Endothelial cell of umbilical vein (primary cell): Measurements from ENCODE around the gene SASH3. TPM values are rescaled to one million over a fixed set of nuclear protein-coding genes. Genes with fewer than 3 reads are reported as not detected.

Experiments
- Bru-seq: library from RNA; stranded (reverse); fragments of 400-500 nt; gene quantifications from one replicate; lab custom pipeline; 2021; lab: Mats Ljungman, UMichigan
- BruChase-seq, 2 experiments: library from RNA; stranded (reverse); fragments of 400-500 nt; gene quantifications; one replicate each; lab custom pipeline; 2021; lab: Mats Ljungman, UMichigan
- BruUV-seq: library from RNA; stranded (reverse); fragments of 400-500 nt; replicated peaks from 2 replicates; lab custom pipeline; 2021; lab: Mats Ljungman, UMichigan
- CTCF ChIA-PET: fragments of 300-600, 350-600 bp; sonication (Branson Sonifier 250); formaldehyde crosslinking; loops from one replicate; lab custom pipeline; 2021; ENCODE audit warnings: antibody characterized with exemption, inconsistent platforms; lab: Charles Lee
- POLR2A ChIA-PET: fragments of 300-600, 350-600 bp; sonication (Branson Sonifier 250); formaldehyde crosslinking; loops from one replicate; lab custom pipeline; 2021; ENCODE audit warnings: antibody characterized with exemption, inconsistent platforms; lab: Charles Lee
- DNase-seq: peaks from one replicate; pipeline ENCODE4 v3.0.0-alpha.2; 2011; ENCODE audit warnings: low read depth, low spot score
- FAIRE-seq: peaks from 2 replicates; lab custom pipeline; 2011; peaks lifted over from hg19 to GRCh38; lab: Jason Lieb, UNC
- H2AFZ ChIP-seq: 2 replicates; pipeline ENCODE4 v1.6.0; 2012; ENCODE audit warnings: low read depth, low read length, control low read depth, inconsistent platforms
- H3K27ac ChIP-seq: 2 replicates; pipeline ENCODE4 v1.5.1; 2011; ENCODE audit warnings: low read depth, mild to moderate bottlenecking, control low read depth, low read length, moderate library complexity; ENCODE audit not compliant: insufficient read depth
- H3K27me3 ChIP-seq, 2 experiments: 2 replicates each; pipeline versions ENCODE4 v1.6.0 to v1.6.1; 2011; ENCODE audit warnings: low read length in 2 of 2, mixed read lengths in 1 of 2; ENCODE audit not compliant: control insufficient read depth in 2 of 2, insufficient read depth in 2 of 2
- H3K36me3 ChIP-seq, 2 experiments: 2 replicates in 1 of 2; 3 replicates in 1 of 2; pipeline ENCODE4 v1.5.1; 2011; ENCODE audit warnings: low read length in 2 of 2, mild to moderate bottlenecking in 1 of 2, moderate library complexity in 1 of 2; ENCODE audit not compliant: control insufficient read depth in 2 of 2, insufficient read depth in 2 of 2; ENCODE audit errors: extremely low read depth in 1 of 2
- H3K4me1 ChIP-seq: 3 replicates; pipeline ENCODE4 v1.5.1; 2011; ENCODE audit warnings: mild to moderate bottlenecking, low read length; ENCODE audit not compliant: control insufficient read depth, insufficient read depth; ENCODE audit errors: extremely low read depth
- H3K4me2 ChIP-seq: 2 replicates; pipeline ENCODE4 v1.6.1; 2011; ENCODE audit warnings: low read length, control low read depth, mixed read lengths; ENCODE audit not compliant: insufficient read depth
- H3K4me3 ChIP-seq, 3 experiments: fragments of 200-600 bp in 1 of 3; sonication (generic), shearing (Covaris generic) in 1 of 3; replicated peaks in 1 of 3; 2 replicates each; pipeline ENCODE4 v1.5.1; 2011 to 2016; ENCODE audit warnings: control low read depth in 3 of 3, low read length in 3 of 3, mild to moderate bottlenecking in 2 of 3, inconsistent platforms in 1 of 3, low read depth in 1 of 3, moderate library complexity in 1 of 3; ENCODE audit not compliant: insufficient read depth in 1 of 3
- H3K79me2 ChIP-seq: 2 replicates; pipeline ENCODE4 v1.6.0; 2012; ENCODE audit warnings: low read length, inconsistent platforms; ENCODE audit not compliant: control insufficient read depth, insufficient read depth
- H3K9ac ChIP-seq: replicated peaks from 2 replicates; pipeline ENCODE3; 2011; ENCODE audit warnings: low read length, control low read depth; ENCODE audit not compliant: insufficient read depth; ENCODE audit errors: extremely low read depth
- H3K9me1 ChIP-seq: replicated peaks from 3 replicates; pipeline ENCODE4 v1.6.0; 2011; ENCODE audit warnings: mild to moderate bottlenecking, low read length; ENCODE audit not compliant: control insufficient read depth, insufficient read depth; ENCODE audit errors: extremely low read depth
- H3K9me3 ChIP-seq: replicated peaks from 2 replicates; pipeline ENCODE4 v1.5.1; 2012; ENCODE audit warnings: low read length, inconsistent platforms; ENCODE audit not compliant: control insufficient read depth, insufficient read depth
- H4K20me1 ChIP-seq: replicated peaks from 2 replicates; pipeline ENCODE3; 2011; ENCODE audit warnings: mild to moderate bottlenecking, low read length; ENCODE audit not compliant: control insufficient read depth, insufficient read depth; ENCODE audit errors: extremely low read depth
- CTCF ChIP-seq, 2 donors: IDR thresholded peaks; 1 replicate in 1 of 2; 2 replicates in 1 of 2; pipeline ENCODE4 v1.5.1; 2011; ENCODE audit warnings: low read length in 2 of 2, mild to moderate bottlenecking in 2 of 2, moderate library complexity in 2 of 2, control low read depth in 1 of 2, inconsistent platforms in 1 of 2, low read depth in 1 of 2; ENCODE audit not compliant: insufficient read depth in 1 of 2; ENCODE audit errors: extremely low read depth in 1 of 2
- EZH2 ChIP-seq: IDR thresholded peaks from 2 replicates; pipeline ENCODE4 v1.6.1; 2012; ENCODE audit warnings: borderline replicate concordance, low read depth, mild to moderate bottlenecking, moderate library complexity, low read length, inconsistent platforms; ENCODE audit not compliant: severe bottlenecking
- FOS ChIP-seq: IDR thresholded peaks from 2 replicates; pipeline ENCODE4 v1.6.1; 2011; ENCODE audit warnings: mild to moderate bottlenecking, low read length, moderate library complexity, borderline replicate concordance; ENCODE audit not compliant: insufficient read depth
- GATA2 ChIP-seq: IDR thresholded peaks from 2 replicates; pipeline ENCODE4 v1.7.0; 2011; ENCODE audit warnings: low read depth, mild to moderate bottlenecking, moderate library complexity, mixed read lengths, low read length; ENCODE audit not compliant: insufficient read length, insufficient read depth
- JUN ChIP-seq: IDR thresholded peaks from 2 replicates; pipeline ENCODE4 v1.6.1; 2011; ENCODE audit warnings: borderline replicate concordance, low read depth; ENCODE audit not compliant: insufficient read length, insufficient read depth
- MYC ChIP-seq: IDR thresholded peaks from one replicate; pipeline ENCODE4 v1.6.1; 2011; ENCODE audit warnings: mild to moderate bottlenecking, low read depth, low read length
- POLR2A ChIP-seq: IDR thresholded peaks from 2 replicates; pipeline ENCODE4 v1.6.1; 2012; ENCODE audit warnings: low read depth, mild to moderate bottlenecking, control low read depth, low read length
- POLR2AphosphoS5 ChIP-seq: IDR thresholded peaks from 2 replicates; pipeline ENCODE4 v1.6.1; 2012; ENCODE audit warnings: low read depth, mild to moderate bottlenecking, control low read depth, low read length, moderate library complexity; ENCODE audit not compliant: insufficient read depth
- dilution Hi-C: fragments of 300-500 bp; cut with MboI; formaldehyde crosslinking; loops from one replicate; pipeline ENCODE4 v1.15.0; 2019; ENCODE audit warnings: low sequenced_read_pairs; ENCODE audit not compliant: extremely low pct_ligation_motif_present
- intact Hi-C: fragments of 100-400 bp; cut with micrococcal nuclease; formaldehyde crosslinking; loops from one replicate; pipeline ENCODE4 v1.10.0; 2022
- long read RNA-seq: library from polyadenylated mRNA; stranded (forward); transcript quantifications from one replicate; pipeline ENCODE4 v2.0.0, GENCODE V29; 2021
- polyA minus RNA-seq, 3 experiments: library from RNA; depleted of rRNA, polyadenylated mRNA; stranded (reverse); fragments of >200 nt; gene quantifications; 1 replicate in 1 of 3; 2 replicates in 2 of 3; pipeline ENCODE4 v1.2.3, GENCODE V29; 2011
- polyA plus RNA-seq, 4 experiments: library from polyadenylated mRNA; depleted of rRNA in 3 of 4; stranded (reverse) in 3 of 4; unstranded in 1 of 4; fragments of >200 nt; gene quantifications; 2 replicates each; pipeline versions ENCODE4 v1.2.1 to v1.2.3, GENCODE V29; 2011 to 2012; ENCODE audit warnings: missing spikeins in 1 of 4
- total RNA-seq: library from RNA; stranded (reverse); gene quantifications from 2 replicates; pipeline ENCODE4 v1.2.3, GENCODE V29; 2021
- TF ChIP-seq, protein P1 (sequence below): IDR thresholded peaks from 2 replicates; pipeline ENCODE4 v1.6.1; 2011; ENCODE audit not compliant: insufficient read depth, insufficient read length

The SASH3 gene
- total RNA-seq (not detected in 2 replicates), polyA plus RNA-seq (not detected in 2 replicates), polyA minus RNA-seq (not detected in 2 replicates), Bru-seq, nascent RNA (not detected), BruChase-seq, experiment 1, labeled RNA remaining after a 6-hour chase (not detected), BruChase-seq, experiment 2, labeled RNA remaining after a 2-hour chase (not detected)
- not detected in 2 replicates for polyA plus RNA-seq (2011; cell fraction: cytosol; rRNA removed)
- not detected in 2 replicates for polyA plus RNA-seq (2011; cell fraction: nucleus; rRNA removed)
- polyA plus RNA-seq (2012): not detected in 2 replicates
- polyA minus RNA-seq (2011; cell fraction: cytosol; rRNA and poly(A)+ RNA removed): not detected
- polyA minus RNA-seq (2011; cell fraction: nucleus; rRNA and poly(A)+ RNA removed): not detected in 2 replicates
- long read RNA-seq: 0 reads

DNA sequence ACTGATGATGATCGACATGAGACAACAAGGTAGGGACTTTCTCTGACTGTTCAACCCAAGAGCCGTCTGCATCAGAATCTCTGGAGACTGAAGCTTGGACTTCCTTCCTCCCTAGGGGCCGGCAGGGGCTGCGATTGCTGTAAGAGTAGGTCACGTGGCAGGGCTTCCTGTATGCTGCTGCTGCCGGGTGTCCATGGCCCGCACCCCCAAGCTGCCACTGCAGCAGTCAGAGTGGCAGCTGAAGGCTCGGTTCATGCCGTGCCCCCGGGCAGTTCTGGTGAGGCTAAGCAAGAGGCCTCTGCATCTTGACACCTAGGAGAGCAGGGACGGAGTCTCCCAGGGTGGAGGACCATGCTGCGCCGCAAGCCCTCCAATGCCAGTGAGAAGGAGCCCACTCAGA lies at the start of gene SASH3:
SASH3 (plus strand) TSS at position 203 of the 400 bp plus-strand sequence; CDS start at position 352, 149 bp downstream.
- no peaks in the 10 kb centered on the region for H3K36me3 ChIP-seq
- H3K27me3 ChIP-seq: no peaks in the 10 kb centered on the region
- H3K9ac ChIP-seq: no peak within 1 kb of the TSS
- dilution Hi-C loops: no loop called here
- CTCF ChIA-PET: interaction anchor here (0.8 kb wide), 1 partner anchor 24 kb away, joined by 3 read pairs; no protein-coding TSS in a partner anchor
- TF ChIP-seq MYC (no peak), FOS (no peak), GATA2 (no peak), CTCF (IDR thresholded peaks at IDR 0.05; ENCODE audit: extremely low read depth in 1 of 2, insufficient read depth in 1 of 2, low read depth in 1 of 2, low read length in 2 of 2) (no peak), POLR2A (no peak), JUN (no peak), EZH2 (no peak), POLR2AphosphoS5 (no peak)
- TF ChIP-seq, protein P1, sequence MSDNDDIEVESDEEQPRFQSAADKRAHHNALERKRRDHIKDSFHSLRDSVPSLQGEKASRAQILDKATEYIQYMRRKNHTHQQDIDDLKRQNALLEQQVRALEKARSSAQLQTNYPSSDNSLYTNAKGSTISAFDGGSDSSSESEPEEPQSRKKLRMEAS: no peak
- DNase-seq (no peak), FAIRE-seq (no peak)
- H3K9me3 ChIP-seq: no peaks in the 10 kb centered on the region
- intact Hi-C loops: no loop called here
- no TSS peak for BruUV-seq
- H3K79me2 ChIP-seq: no peaks in the 10 kb centered on the region
- no peak within 1 kb of the TSS for H3K27ac ChIP-seq
- peaks cover 14% of the 10 kb centered on the region for H3K4me1 ChIP-seq
- H3K9me1 ChIP-seq: no peaks in the 10 kb centered on the region
- no peak within 1 kb of the TSS for H3K4me3 ChIP-seq
- no peaks in the 10 kb centered on the region for H4K20me1 ChIP-seq
- no peak within 1 kb of the TSS for H3K4me2 ChIP-seq
- H2AFZ ChIP-seq: no peak within 1 kb of the TSS
- POLR2A ChIA-PET: no interaction called here
